Fibroblast of villous mesenchyme (primary cell): Measurements from ENCODE around the gene WDR5B. TPM values are rescaled to one million over a fixed set of nuclear protein-coding genes. Genes with fewer than 3 reads are reported as not detected.

Source experiments
- DNase-seq: peaks from one replicate; pipeline ENCODE4 v3.0.0-alpha.2; 2010; ENCODE audit warnings: low read depth
- H3K4me3 ChIP-seq: 2 replicates; pipeline ENCODE4 v1.5.1; 2011; ENCODE audit warnings: low read depth, mild to moderate bottlenecking, low read length
- total RNA-seq: library from RNA; depleted of rRNA; stranded (reverse); fragments of >200 nt; gene quantifications from 2 replicates; pipeline ENCODE4 v1.2.3, GENCODE V29; 2012
- TF ChIP-seq, protein P1 (sequence below): IDR thresholded peaks from 2 replicates; pipeline ENCODE4 v1.5.1; 2012; ENCODE audit warnings: low read depth, mild to moderate bottlenecking, low read length; ENCODE audit not compliant: insufficient read depth

Gene WDR5B
- total RNA-seq, 1 donor, result 6.9 TPM

DNA sequence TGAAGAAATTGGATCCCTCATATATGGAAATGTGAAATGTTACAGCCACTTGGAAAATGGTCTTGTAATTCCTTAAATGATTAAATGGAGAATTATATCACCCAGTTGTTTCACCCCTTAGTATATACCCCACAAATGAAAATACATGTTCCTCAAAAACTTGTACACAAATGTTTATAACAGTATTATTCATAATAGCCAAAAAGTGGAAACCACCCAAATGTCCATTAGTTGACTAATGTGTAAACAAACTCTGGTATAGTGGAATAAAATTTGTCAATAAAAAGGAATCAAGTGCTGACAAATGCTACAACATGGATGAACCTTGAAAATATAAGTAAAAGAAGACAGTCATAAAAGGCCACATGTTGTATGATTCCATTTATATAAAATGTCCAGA, 19.4 kb downstream of the WDR5B start:
- TF ChIP-seq, protein P1, sequence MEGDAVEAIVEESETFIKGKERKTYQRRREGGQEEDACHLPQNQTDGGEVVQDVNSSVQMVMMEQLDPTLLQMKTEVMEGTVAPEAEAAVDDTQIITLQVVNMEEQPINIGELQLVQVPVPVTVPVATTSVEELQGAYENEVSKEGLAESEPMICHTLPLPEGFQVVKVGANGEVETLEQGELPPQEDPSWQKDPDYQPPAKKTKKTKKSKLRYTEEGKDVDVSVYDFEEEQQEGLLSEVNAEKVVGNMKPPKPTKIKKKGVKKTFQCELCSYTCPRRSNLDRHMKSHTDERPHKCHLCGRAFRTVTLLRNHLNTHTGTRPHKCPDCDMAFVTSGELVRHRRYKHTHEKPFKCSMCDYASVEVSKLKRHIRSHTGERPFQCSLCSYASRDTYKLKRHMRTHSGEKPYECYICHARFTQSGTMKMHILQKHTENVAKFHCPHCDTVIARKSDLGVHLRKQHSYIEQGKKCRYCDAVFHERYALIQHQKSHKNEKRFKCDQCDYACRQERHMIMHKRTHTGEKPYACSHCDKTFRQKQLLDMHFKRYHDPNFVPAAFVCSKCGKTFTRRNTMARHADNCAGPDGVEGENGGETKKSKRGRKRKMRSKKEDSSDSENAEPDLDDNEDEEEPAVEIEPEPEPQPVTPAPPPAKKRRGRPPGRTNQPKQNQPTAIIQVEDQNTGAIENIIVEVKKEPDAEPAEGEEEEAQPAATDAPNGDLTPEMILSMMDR, result no peak
- no peak for DNase-seq
- no peak overlapping the region for H3K4me3 ChIP-seq

DNA sequence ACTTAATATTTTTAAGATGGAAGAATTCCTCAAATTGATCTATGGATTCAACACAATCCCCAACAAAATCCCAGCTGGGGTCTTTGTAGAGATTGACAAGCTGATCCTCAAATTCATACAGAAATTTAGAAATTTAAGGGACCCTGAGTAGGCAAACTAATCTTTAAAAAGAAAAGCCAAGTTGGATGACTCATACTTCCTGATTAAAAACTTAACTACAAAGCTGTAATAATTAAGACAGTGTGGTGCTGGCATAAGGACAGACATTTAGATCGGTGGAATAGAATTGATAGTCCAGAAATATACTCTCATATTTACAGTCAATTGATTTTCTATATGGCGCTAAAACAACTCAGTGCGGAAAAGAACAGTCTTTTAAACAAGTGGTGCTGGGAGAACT, 20.3 kb downstream of the WDR5B start:
- TF ChIP-seq, protein P1, result no peak
- peak; percentile 19 for DNase-seq
- H3K4me3 ChIP-seq, result no peak overlapping the region

DNA sequence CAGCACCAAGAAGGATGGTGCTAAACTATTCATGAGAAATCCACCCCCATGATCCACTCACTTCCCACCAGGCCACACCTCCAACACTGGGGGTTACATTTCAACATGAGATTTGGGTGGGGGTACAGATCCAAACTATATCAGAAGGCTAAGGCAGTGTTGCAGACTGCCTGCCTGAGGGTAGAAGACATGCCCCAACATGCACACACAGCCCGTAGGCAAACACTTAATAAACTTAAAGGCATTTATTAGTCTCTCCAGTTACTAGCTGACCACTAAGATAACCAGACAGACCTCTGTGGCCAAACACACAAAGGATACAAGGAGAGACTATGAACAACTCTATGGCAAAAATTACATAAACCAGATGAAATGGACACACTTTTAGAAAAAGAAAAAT, 21.7 kb downstream of the WDR5B start:
- TF ChIP-seq, protein P1, result no peak
- H3K4me3 ChIP-seq, result no peak overlapping the region
- DNase-seq, result peak; percentile 69

DNA sequence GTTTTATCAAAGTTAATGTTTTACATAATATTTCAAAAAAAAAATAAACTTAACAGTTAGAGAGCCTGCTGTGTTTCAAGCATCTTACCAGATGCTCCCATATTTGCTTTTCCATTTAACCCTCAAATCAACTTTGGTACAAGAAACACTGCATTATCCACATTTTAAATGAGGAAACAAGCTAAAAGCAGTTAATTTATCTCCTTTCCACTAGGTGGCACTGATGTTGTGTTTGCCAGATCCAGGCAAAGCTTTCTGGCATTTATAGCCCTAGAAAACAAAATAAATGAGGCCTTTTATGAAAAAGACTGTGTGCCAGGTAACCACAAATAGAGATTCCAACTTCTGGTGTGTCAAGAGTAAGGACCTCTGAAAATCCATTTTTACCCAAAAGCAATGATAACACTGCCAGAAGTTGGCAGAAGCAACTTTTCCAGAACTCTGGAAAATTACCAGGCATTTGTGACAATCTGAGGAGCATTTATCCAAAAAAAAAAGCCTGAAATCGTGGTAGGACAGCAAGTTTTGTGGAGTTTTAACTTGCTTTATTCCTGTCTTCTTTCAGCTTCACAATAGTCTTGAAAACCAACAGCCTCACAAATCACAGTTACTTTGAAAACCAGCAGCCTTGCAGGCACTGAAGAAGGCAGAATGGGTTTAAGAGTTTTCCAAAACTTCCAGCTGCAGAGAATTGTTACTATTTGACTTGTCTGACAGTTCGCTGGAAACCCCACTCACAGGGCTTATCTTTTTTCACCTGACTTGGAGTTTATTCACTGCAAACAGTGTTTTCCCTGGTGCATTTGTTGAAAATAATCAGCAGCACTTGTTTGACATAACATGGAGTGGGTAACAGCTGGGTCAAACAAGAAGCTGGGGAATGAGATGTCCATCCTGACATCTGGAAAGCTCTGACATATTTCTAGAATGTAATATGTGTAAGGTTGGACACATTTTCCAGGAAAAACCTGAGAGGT, 22.7 kb downstream of the WDR5B start:
- TF ChIP-seq, protein P1, result peak; percentile 77
- H3K4me3 ChIP-seq, result no peak overlapping the region
- peak; percentile 74 for DNase-seq

DNA sequence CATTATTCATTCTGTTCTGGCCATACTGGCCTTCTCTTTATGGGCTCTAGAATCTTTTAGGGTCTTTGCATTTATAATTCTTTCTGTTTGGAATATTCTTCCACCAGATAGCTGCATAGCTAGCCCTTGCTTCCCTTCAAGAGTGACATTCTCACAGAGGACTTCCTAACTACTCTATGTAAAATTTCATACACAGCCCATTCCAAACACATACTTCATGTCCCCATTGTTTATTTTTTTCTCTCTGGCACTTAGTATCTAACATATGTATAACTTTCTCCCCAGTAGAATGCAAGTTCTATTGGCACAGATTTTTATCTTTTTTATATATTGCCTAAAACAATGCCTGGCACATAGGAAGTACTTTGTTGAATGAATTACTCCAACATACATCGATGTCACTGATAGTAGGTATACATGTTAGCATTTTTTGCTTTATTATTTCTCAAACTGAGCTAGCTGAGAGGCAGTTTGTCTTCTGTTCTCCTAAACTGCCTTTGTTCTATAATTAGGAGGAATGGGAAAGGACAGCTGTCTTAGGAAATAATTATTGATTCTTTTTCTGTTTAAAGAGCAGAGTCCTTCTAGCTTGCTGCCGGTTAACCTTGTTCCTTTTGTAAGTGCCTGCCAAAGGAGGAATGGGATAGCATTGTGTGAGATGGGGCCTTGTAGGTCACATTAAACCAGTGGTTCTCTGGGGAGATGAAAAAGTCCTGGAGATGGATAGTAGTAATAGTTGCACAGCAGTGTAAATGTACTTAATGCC, 24.0 kb downstream of the WDR5B start:
- H3K4me3 ChIP-seq, result no peak overlapping the region
- TF ChIP-seq, protein P1, result no peak
- DNase-seq, result no peak

DNA sequence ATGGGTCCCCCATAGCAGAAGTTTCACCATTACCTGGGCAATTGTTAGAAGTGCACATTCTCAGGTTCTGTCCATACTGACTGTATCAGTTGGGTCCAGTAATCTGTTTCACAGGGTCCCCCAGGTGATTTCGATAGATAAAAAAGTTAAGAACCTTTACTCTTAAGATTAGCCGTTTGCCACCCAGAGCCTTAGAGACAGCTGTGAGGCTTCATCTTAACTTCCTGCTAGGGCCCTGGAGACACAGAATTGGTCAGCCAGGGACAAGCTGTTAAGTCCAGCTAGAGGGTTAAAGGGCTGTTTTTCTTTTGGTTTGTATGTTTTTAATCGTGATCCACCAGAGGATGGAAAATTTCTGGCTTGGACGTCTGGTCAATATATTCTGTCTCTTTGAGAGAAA, 25.2 kb downstream of the WDR5B start:
- H3K4me3 ChIP-seq, result no peak overlapping the region
- TF ChIP-seq, protein P1, result no peak
- DNase-seq, result peak; percentile 35
